Testis (tissue), 2 donors: Measurements from ENCODE around the gene CARD14.

Experiments
- CTCF ChIP-seq, 3 experiments: fragments of 450-650 bp in 2 of 3; fragments of 200-600 bp in 1 of 3; sonication (generic) in 1 of 3; IDR thresholded peaks; one replicate each; pipeline ENCODE4 v1.5.1; 2016 to 2019; ENCODE audit warnings: antibody characterized with exemption in 3 of 3, mild to moderate bottlenecking in 2 of 3, moderate library complexity in 1 of 3
- POLR2A ChIP-seq: fragments of 450-650 bp; IDR thresholded peaks from one replicate; pipeline ENCODE4 v1.6.1; 2017; ENCODE audit warnings: antibody characterized with exemption, mild to moderate bottlenecking, moderate library complexity

DNA sequence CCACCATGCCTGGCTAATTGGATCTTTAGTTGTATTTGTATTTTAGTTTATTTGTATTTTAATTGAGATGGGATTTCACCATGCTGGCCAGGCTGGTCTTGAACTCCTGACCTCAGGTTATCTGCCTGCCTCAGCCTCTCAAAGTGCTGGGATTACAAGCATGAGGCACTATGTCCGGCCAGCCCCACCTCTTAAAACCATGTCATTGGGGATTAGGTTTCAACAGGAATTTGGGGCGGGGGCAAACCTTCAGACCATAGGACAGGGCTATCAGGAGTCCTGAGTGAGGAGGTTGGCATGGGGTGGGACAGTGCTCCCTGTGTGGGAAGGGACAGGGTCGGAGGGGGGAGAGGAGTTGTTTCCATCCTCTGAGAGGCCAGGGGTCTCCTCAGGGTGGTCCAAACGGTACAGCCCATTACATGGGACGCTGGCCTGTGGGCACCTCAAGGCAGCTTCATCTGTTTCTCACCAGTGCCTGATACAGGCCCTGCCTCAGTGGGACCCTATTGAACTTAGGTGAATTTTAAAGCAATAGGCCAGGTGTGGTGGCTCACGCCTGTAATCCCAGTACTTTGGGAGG, 46.8 kb upstream of the CARD14 start:
- TF ChIP-seq CTCF (IDR thresholded peaks at IDR 0.05) (no peak), POLR2A (no peak)
